ENCODE measurements around the gene IL17REL. TPM values are rescaled to one million over a fixed set of nuclear protein-coding genes. Genes with fewer than 3 reads are reported as not detected.
"Not testable (repeated sequence)": the region's sequence is repeated elsewhere in the genome, so short reads cannot be mapped to it uniquely, and the experiment has no call there.

The IL17REL gene
- total and polyA plus RNA-seq, 4 donors, result 0.22 to 0.96 (median 0.38) TPM

DNA sequence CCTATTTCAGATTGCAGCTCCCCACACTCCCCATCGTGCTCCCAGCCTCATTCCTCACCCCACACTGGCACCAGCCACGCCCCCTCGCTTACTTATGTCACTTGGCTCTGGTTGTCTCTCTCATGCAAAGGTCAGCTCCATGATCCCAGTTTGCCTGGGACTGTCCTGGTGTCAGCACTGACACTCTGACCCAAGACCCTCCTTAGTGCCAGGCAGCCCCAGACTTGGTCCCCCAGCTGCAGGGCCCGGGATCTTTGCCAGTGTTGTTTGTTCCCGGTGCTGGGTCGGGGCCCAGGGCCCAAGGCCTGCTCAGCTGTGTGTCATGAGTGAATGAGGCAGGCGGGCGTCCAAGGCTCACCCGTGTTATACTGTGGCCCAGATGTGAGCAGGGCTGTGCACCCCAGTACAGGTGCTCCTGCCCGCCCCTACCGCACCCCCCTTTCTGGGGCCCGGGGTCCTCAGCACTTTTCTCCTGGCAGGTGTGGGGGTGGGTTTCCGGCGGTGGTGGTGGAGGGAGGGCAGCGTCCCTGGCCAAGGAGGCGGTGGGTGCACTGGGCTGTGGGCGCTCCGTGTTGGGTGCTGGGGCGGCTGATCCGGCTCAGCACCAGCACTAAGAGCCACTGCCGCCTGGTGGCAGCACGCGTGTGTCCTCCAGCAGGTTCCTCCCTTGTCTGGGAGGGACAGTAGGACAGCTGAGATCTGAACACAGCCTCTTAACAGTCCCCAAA, 19.5 kb downstream of the IL17REL start:
- Histone ChIP-seq H3K36me3 (ENCODE audit: control insufficient read depth, insufficient read depth, low read length) (peaks cover 5% of the 10 kb centered on the region), H3K4me3 (ENCODE audit: low read depth, low read length) (no peak overlapping the region), H3K4me1 (ENCODE audit: control insufficient read depth, insufficient read depth, low read length) (peaks cover 9% of the 10 kb centered on the region), H3K27me3 (ENCODE audit: control insufficient read depth, insufficient read depth, low read length) (no peaks in the 10 kb centered on the region), H3K27ac (ENCODE audit: low read depth, low read length) (no peak overlapping the region), H3K9me3 (ENCODE audit: control insufficient read depth, insufficient read depth, low read length) (peaks cover 5% of the 10 kb centered on the region)
- DNase-seq (ENCODE audit: low read depth in 4 of 6, low spot score in 6 of 6), result no peak
- WGBS (ENCODE audit: insufficient coverage), result 34% methylated on average over 22 of the region's 23 CpGs

- WGBS (ENCODE audit: insufficient coverage), result 84% methylated on average over 7 of the region's 7 CpGs
- H3K9me3 ChIP-seq (ENCODE audit: control insufficient read depth, insufficient read depth, low read length), result peaks cover 5% of the 10 kb centered on the region
- no peak overlapping the region for H3K4me3 ChIP-seq (ENCODE audit: low read depth, low read length)
- H3K4me1 ChIP-seq (ENCODE audit: control insufficient read depth, insufficient read depth, low read length), result peaks cover 9% of the 10 kb centered on the region
- peaks cover 3% of the 10 kb centered on the region for H3K36me3 ChIP-seq (ENCODE audit: control insufficient read depth, insufficient read depth, low read length)
- no peak overlapping the region for H3K27ac ChIP-seq (ENCODE audit: low read depth, low read length)
- H3K27me3 ChIP-seq (ENCODE audit: control insufficient read depth, insufficient read depth, low read length), result no peaks in the 10 kb centered on the region
- DNase-seq (ENCODE audit: low read depth in 4 of 6, low spot score in 6 of 6), result no peak
Observed at GRCh38 chr22:49991907-49992533, 20.5 kb downstream of the IL17REL start.

- H3K4me1 ChIP-seq (ENCODE audit: control insufficient read depth, insufficient read depth, low read length), result peaks cover 9% of the 10 kb centered on the region
- DNase-seq (ENCODE audit: low read depth in 4 of 6, low spot score in 6 of 6), result no peak
- 87% methylated on average over 3 of the region's 6 CpGs for WGBS (ENCODE audit: insufficient coverage)
- no peak overlapping the region for H3K4me3 ChIP-seq (ENCODE audit: low read depth, low read length)
- no peaks in the 10 kb centered on the region for H3K27me3 ChIP-seq (ENCODE audit: control insufficient read depth, insufficient read depth, low read length)
- peaks cover 9% of the 10 kb centered on the region for H3K9me3 ChIP-seq (ENCODE audit: control insufficient read depth, insufficient read depth, low read length)
- no peak overlapping the region for H3K27ac ChIP-seq (ENCODE audit: low read depth, low read length)
- H3K36me3 ChIP-seq (ENCODE audit: control insufficient read depth, insufficient read depth, low read length), result peaks cover 3% of the 10 kb centered on the region
Observed at GRCh38 chr22:49991167-49991566, 21.4 kb downstream of the IL17REL start.

- H3K9me3 ChIP-seq (ENCODE audit: control insufficient read depth, insufficient read depth, low read length); H3K36me3 ChIP-seq (ENCODE audit: control insufficient read depth, insufficient read depth, low read length); H3K4me3 ChIP-seq (ENCODE audit: low read depth, low read length); H3K4me1 ChIP-seq (ENCODE audit: control insufficient read depth, insufficient read depth, low read length); DNase-seq (ENCODE audit: low read depth in 4 of 6, low spot score in 6 of 6); H3K27ac ChIP-seq (ENCODE audit: low read depth, low read length); H3K27me3 ChIP-seq (ENCODE audit: control insufficient read depth, insufficient read depth, low read length): not testable (repeated sequence)
- WGBS (ENCODE audit: insufficient coverage), result 93% methylated on average over 15 of the region's 24 CpGs
Observed at GRCh38 chr22:49989826-49990225, 22.7 kb downstream of the IL17REL start.

GRCh38 chr22:49986325-49986724, 26.2 kb downstream of the IL17REL start:
- Histone ChIP-seq H3K36me3 (ENCODE audit: control insufficient read depth, insufficient read depth, low read length) (no peaks in the 10 kb centered on the region), H3K27me3 (ENCODE audit: control insufficient read depth, insufficient read depth, low read length) (peaks cover 28% of the 10 kb centered on the region), H3K9me3 (ENCODE audit: control insufficient read depth, insufficient read depth, low read length) (peaks cover 8% of the 10 kb centered on the region), H3K4me3 (ENCODE audit: low read depth, low read length) (no peak overlapping the region), H3K27ac (ENCODE audit: low read depth, low read length) (no peak overlapping the region), H3K4me1 (ENCODE audit: control insufficient read depth, insufficient read depth, low read length) (peaks cover 9% of the 10 kb centered on the region)
- no peak for DNase-seq (ENCODE audit: low read depth in 4 of 6, low spot score in 6 of 6)
- WGBS (ENCODE audit: insufficient coverage), result no CpG with 5 or more reads among the region's 2 CpGs

DNA sequence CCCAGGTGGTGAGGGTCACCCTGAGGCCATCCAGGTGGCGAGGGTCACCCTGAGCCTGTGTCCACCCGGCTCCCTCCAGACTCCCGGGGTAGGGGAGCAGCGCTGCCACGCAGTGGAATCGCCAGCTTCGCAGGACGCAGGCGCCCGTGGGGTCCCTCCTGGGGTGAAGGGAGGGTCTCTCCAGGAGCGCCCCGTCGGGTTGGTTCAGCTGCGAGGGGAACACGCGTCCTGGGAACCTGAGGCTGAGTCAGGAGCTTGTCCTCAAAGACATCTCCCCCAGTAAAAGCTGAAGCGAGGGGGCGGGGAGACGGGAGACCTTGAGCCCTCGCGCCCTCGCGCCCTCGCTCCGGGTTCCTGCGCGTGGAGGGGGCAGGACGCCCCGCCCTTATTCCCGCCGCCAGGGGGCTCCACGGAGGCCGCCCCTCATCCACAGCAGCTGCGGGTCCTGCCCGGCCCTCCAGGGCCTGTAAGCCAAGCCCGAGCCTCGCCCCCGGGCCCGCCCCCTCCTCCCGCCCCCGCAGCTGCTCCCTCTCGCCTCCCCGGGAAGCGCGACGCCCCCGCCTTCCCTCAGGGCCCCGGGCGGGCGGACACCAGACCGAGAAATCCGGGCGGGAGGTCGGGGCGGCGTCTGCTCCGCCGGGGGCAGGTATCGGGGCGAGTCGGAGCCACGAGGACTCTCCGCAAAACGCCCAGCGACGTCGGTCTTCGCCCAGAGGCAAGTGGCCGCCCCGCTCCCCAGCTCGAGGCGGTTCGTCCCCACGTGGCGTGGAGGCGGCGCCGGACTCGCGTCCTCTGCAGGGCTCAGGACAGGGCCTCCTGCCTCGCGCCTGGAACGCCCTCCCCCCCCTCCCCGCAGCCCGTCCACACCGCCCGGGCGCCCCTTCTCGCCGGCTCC, 29.2 kb downstream of the IL17REL start:
- H3K36me3 ChIP-seq (ENCODE audit: control insufficient read depth, insufficient read depth, low read length), result no peaks in the 10 kb centered on the region
- H3K27me3 ChIP-seq (ENCODE audit: control insufficient read depth, insufficient read depth, low read length), result peaks cover 28% of the 10 kb centered on the region
- H3K4me3 ChIP-seq (ENCODE audit: low read depth, low read length), result no peak overlapping the region
- H3K4me1 ChIP-seq (ENCODE audit: control insufficient read depth, insufficient read depth, low read length), result peaks cover 9% of the 10 kb centered on the region
- WGBS (ENCODE audit: insufficient coverage), result 11% methylated on average over 78 of the region's 90 CpGs
- H3K9me3 ChIP-seq (ENCODE audit: control insufficient read depth, insufficient read depth, low read length), result peaks cover 5% of the 10 kb centered on the region
- H3K27ac ChIP-seq (ENCODE audit: low read depth, low read length), result no peak overlapping the region
- no peak for DNase-seq (ENCODE audit: low read depth in 4 of 6, low spot score in 6 of 6)

DNA sequence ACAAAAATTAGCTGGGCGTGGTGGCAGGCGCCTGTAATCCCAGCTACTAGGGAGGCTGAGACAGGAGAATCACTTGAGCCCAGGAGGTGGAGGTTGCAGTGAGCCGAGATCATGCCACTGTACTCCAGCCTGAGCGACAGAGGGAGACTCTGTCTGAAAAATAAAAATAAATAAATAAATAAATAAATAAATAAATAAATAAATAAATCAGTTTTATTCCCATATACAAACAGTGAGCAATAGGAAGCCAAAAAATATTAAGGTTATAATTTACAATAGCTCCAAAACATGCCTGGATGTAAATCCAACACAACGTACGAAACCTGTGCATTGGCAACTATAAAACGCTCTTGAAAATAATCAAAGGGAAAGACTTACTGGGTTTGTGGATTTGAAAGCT, 30.8 kb downstream of the IL17REL start:
- H3K27ac ChIP-seq (ENCODE audit: low read depth, low read length); H3K4me1 ChIP-seq (ENCODE audit: control insufficient read depth, insufficient read depth, low read length); H3K36me3 ChIP-seq (ENCODE audit: control insufficient read depth, insufficient read depth, low read length); H3K9me3 ChIP-seq (ENCODE audit: control insufficient read depth, insufficient read depth, low read length); DNase-seq (ENCODE audit: low read depth in 4 of 6, low spot score in 6 of 6); H3K4me3 ChIP-seq (ENCODE audit: low read depth, low read length): not testable (repeated sequence)
- H3K27me3 ChIP-seq (ENCODE audit: control insufficient read depth, insufficient read depth, low read length), result peaks cover 28% of the 10 kb centered on the region
- no CpG with 5 or more reads among the region's 7 CpGs for WGBS (ENCODE audit: insufficient coverage)

DNA sequence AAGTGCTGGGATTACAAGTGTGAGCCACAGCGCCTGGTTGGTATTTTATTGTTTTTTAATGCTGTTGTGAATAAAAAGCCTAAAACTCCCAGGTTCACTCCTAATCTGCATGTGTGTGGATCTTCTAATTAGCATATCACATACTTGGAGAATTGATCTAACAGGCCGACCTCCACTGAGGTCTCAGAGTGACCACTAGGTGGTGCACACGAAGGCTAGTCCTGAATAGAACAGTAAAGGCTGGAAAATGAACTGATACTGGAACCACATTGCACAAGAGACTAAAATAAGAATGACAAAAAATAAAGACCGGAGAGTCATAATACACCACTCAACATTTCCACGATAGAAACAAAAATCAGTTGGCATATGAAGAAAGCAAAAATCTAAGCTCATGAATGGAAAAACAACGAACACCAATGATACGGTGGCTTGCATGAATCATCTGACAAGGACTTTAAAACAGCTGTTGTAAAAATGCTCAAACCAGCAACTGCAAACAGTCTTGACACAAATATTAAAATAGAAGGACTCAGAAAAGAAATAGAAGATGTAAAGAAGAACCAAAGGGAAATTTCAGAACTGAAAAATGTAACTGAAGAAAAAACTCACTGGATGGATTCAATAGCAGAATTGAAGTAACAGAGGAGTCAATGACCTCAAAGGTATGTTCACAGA, 32.8 kb downstream of the IL17REL start:
- no CpG with 5 or more reads among the region's 7 CpGs for WGBS (ENCODE audit: insufficient coverage)
- DNase-seq (ENCODE audit: low read depth in 4 of 6, low spot score in 6 of 6), result peak in 2 of 6 donors; percentile 18 to 26
- Histone ChIP-seq H3K36me3 (ENCODE audit: control insufficient read depth, insufficient read depth, low read length) (no peaks in the 10 kb centered on the region), H3K27me3 (ENCODE audit: control insufficient read depth, insufficient read depth, low read length) (peaks cover 24% of the 10 kb centered on the region), H3K4me3 (ENCODE audit: low read depth, low read length) (no peak overlapping the region), H3K4me1 (ENCODE audit: control insufficient read depth, insufficient read depth, low read length) (peaks cover 9% of the 10 kb centered on the region), H3K9me3 (ENCODE audit: control insufficient read depth, insufficient read depth, low read length) (peaks cover 2% of the 10 kb centered on the region), H3K27ac (ENCODE audit: low read depth, low read length) (no peak overlapping the region)

DNA sequence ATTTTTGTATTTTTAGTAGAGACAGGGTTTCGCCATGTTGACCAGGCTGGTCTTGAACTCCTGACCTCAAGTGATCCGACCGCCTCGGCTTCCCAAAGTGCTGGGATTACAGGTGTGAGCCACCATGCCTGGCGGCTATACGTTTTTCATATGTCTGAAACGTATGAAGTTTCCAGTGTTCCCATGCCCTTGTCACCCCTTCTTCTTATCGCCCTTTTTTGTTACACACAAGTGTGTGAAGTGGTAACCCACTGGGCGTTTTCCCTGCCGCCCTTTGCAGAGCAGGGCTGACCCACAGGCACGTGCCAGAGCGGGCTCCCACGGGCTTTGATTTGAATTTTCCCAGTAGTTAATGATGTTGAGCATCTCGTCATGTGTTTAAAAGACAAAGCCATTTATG, 35.0 kb downstream of the IL17REL start:
- Histone ChIP-seq H3K4me3 (ENCODE audit: low read depth, low read length) (no peak overlapping the region), H3K27me3 (ENCODE audit: control insufficient read depth, insufficient read depth, low read length) (peaks cover 6% of the 10 kb centered on the region), H3K4me1 (ENCODE audit: control insufficient read depth, insufficient read depth, low read length) (no peaks in the 10 kb centered on the region), H3K36me3 (ENCODE audit: control insufficient read depth, insufficient read depth, low read length) (no peaks in the 10 kb centered on the region), H3K27ac (ENCODE audit: low read depth, low read length) (no peak overlapping the region), H3K9me3 (ENCODE audit: control insufficient read depth, insufficient read depth, low read length) (peaks cover 2% of the 10 kb centered on the region)
- WGBS (ENCODE audit: insufficient coverage), result 70% methylated on average over 4 of the region's 14 CpGs
- no peak for DNase-seq (ENCODE audit: low read depth in 4 of 6, low spot score in 6 of 6)

All from spinal cord (tissue), 10 donors.